ENCODE results near the gene DNER. TPM values are rescaled to one million over a fixed set of nuclear protein-coding genes. Genes with fewer than 3 reads are reported as not detected.

Gene DNER
- total and polyA plus RNA-seq, 2 of the 4 experiments (the other 2 are of a cell fraction) = under 0.01 to 0.14 TPM

DNA sequence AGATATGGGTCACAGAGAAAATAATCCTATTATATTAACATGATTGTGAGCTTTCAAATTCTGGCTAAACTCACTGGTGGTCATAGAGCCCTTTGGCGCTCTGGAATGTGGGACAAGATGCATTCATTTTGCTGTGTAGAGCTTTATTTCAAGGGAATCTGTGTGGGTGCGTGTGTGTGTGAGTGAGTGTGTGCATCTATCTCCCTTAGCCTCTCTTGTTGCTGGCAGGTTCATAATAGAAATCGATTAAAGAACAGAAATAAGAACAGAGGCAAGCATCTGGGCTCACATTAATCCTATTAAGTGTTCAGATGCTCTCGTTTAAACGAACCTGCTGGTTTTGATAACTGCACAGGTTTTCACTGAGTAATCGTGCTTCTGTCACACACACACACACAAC lies 287.9 kb downstream of the DNER start:
- intact Hi-C loops (cut with micrococcal nuclease) = no loop called here
- Histone ChIP-seq H3K9me3 (ENCODE audit: control insufficient read depth, insufficient read depth, low read length) (no peaks in the 10 kb centered on the region), H4K8ac (ENCODE audit: low read depth in 2 of 2, low read length in 2 of 2) (no peak overlapping the region), H4K91ac (ENCODE audit: insufficient read depth, low read depth, low read length) (no peak overlapping the region), H3K4me2 (ENCODE audit: low read depth, low read length) (no peak overlapping the region), H3K14ac (replicated peaks; ENCODE audit: low read depth, low read length) (no peak overlapping the region), H3K4ac (ENCODE audit: low read depth, low read length) (no peak overlapping the region), H3K18ac (ENCODE audit: low read depth, low read length) (no peak overlapping the region), H4K20me1 (ENCODE audit: insufficient read depth, low read length) (no peaks in the 10 kb centered on the region), H3K27ac (ENCODE audit: insufficient read depth, low read length) (no peak overlapping the region), H2BK120ac (ENCODE audit: low read depth, low read length) (no peak overlapping the region), H2AK9ac (replicated peaks; ENCODE audit: low read depth, low read length, poor library complexity) (no peak overlapping the region), H2AFZ (replicated peaks; ENCODE audit: low read length, poor library complexity) (no peak overlapping the region), H3K36me3 (ENCODE audit: control insufficient read depth, insufficient read depth, low read length) (no peaks in the 10 kb centered on the region), H2BK15ac (ENCODE audit: low read depth, low read length) (no peak overlapping the region), H3K56ac (ENCODE audit: extremely low read depth, insufficient read depth, low read length) (no peak overlapping the region), H2BK20ac (ENCODE audit: low read depth, low read length) (no peak overlapping the region), H3K4me1 (ENCODE audit: control insufficient read depth, insufficient read depth, low read length) (no peaks in the 10 kb centered on the region), H2BK5ac (ENCODE audit: low read depth, low read length, poor library complexity, severe bottlenecking) (no peak overlapping the region), H2AK5ac (ENCODE audit: low read depth, low read length) (no peak overlapping the region), H3K27me3 (ENCODE audit: control insufficient read depth, insufficient read depth, low read length) (no peaks in the 10 kb centered on the region), H4K5ac (ENCODE audit: low read depth, low read length) (no peak overlapping the region), H3K9ac (ENCODE audit: low read depth, low read length) (no peak overlapping the region), H3K23ac (ENCODE audit: low read depth, low read length) (no peak overlapping the region), H3K79me1 (ENCODE audit: low read depth in 1 of 2, low read length in 2 of 2) (no peaks in the 10 kb centered on the region), H3K4me3 (ENCODE audit: insufficient read depth, low read depth, low read length) (no peak overlapping the region), H3K9me1 (ENCODE audit: insufficient read depth, low read length) (no peaks in the 10 kb centered on the region)
- in situ Hi-C loops (cut with MboI; ENCODE audit: low sequenced_read_pairs) = no loop called here
- ChIA-PET CTCF (no interaction called here), POLR2A (ENCODE audit: unreplicated experiment) (no interaction called here)
- dilution Hi-C loops (cut with HindIII; ENCODE audit: low sequenced_read_pairs, unreplicated experiment) = no loop called here
- TF ChIP-seq POLR2A (IDR thresholded peaks at IDR 0.05; ENCODE audit: low read depth, low read length) = no peak
- no peak for TF ChIP-seq RAD21 (IDR thresholded peaks at IDR 0.05; ENCODE audit: low read length)
- TF ChIP-seq, protein P1, sequence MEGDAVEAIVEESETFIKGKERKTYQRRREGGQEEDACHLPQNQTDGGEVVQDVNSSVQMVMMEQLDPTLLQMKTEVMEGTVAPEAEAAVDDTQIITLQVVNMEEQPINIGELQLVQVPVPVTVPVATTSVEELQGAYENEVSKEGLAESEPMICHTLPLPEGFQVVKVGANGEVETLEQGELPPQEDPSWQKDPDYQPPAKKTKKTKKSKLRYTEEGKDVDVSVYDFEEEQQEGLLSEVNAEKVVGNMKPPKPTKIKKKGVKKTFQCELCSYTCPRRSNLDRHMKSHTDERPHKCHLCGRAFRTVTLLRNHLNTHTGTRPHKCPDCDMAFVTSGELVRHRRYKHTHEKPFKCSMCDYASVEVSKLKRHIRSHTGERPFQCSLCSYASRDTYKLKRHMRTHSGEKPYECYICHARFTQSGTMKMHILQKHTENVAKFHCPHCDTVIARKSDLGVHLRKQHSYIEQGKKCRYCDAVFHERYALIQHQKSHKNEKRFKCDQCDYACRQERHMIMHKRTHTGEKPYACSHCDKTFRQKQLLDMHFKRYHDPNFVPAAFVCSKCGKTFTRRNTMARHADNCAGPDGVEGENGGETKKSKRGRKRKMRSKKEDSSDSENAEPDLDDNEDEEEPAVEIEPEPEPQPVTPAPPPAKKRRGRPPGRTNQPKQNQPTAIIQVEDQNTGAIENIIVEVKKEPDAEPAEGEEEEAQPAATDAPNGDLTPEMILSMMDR (conservative IDR thresholded peaks at IDR 0.05; ENCODE audit: low read depth, low read length) = no peak
- TF ChIP-seq MAFK (IDR thresholded peaks at IDR 0.05; ENCODE audit: low read depth, low read length) = no peak
- TF ChIP-seq MAZ (IDR thresholded peaks at IDR 0.05; ENCODE audit: borderline replicate concordance, low read depth, low read length) = no peak
- TF ChIP-seq SMC3 (IDR thresholded peaks at IDR 0.05; ENCODE audit: low read depth, low read length) = no peak
- WGBS, 2 experiments (ENCODE audit: extremely low coverage in 2 of 2, insufficient read length in 1 of 2) = no CpG with 5 or more reads among the region's 6 CpGs
- no peak for DNase-seq
- no peak for ATAC-seq (ENCODE audit: low read depth)
- no TSS peak for BruUV-seq (replicated peaks)

All from IMR-90 (cell line).